Measurements from ENCODE around the gene FERMT3. TPM values are rescaled to one million over a fixed set of nuclear protein-coding genes. Genes with fewer than 3 reads are reported as not detected.

FERMT3 gene
- total RNA-seq, 1 experiment from 2014 or later = 10.6 TPM

GRCh38 chr11:64201543-64201942 lies 5.0 kb upstream of the FERMT3 start:
- no peak overlapping the region for H3K14ac ChIP-seq (ENCODE audit: insufficient read depth, low read length)
- H3K18ac ChIP-seq (ENCODE audit: insufficient read length, low read depth, low read length) = no peak overlapping the region
- H2BK20ac ChIP-seq (ENCODE audit: low read depth, low read length, poor library complexity, severe bottlenecking) = no peak overlapping the region
- no peak overlapping the region for H3T11ph ChIP-seq (ENCODE audit: low read length)
- no peaks in the 10 kb centered on the region for H3K79me2 ChIP-seq (ENCODE audit: insufficient read depth, low read length)
- no peak overlapping the region for H3K4me2 ChIP-seq (ENCODE audit: insufficient read depth, insufficient read length, low read length)
- no peak overlapping the region for H4K5ac ChIP-seq (ENCODE audit: insufficient read length, low read depth, low read length)
- H2BK12ac ChIP-seq (ENCODE audit: insufficient read length, low read depth, low read length) = no peak overlapping the region
- DNase-seq = no peak
- H4K8ac ChIP-seq (replicated peaks; ENCODE audit: insufficient read length, low read depth, low read length) = no peak overlapping the region
- no peak overlapping the region for H3K27ac ChIP-seq (ENCODE audit: insufficient read length, low read depth, low read length)
- H3K9ac ChIP-seq (ENCODE audit: extremely low read depth, insufficient read length, low read length) = no peak overlapping the region
- TF ChIP-seq CTCF (conservative IDR thresholded peaks at IDR 0.05) = no peak
- no peaks in the 10 kb centered on the region for H3K4me1 ChIP-seq (ENCODE audit: insufficient read depth, low read length)
- peaks cover 13 to 14% of the 10 kb centered on the region in 2 experiments for H3K4me1 Mint-ChIP-seq
- no peaks in the 10 kb centered on the region for H3K27me3 ChIP-seq (ENCODE audit: insufficient read depth, low read length)
- no peaks in the 10 kb centered on the region for H3K9me3 ChIP-seq (ENCODE audit: control insufficient read depth, low read depth, low read length)
- H2BK15ac ChIP-seq (ENCODE audit: low read depth, low read length) = no peak overlapping the region
- no peak overlapping the region for H3K4me3 Mint-ChIP-seq
- no peak overlapping the region for H3K27ac Mint-ChIP-seq
- H2AFZ ChIP-seq (ENCODE audit: low read length) = no peak overlapping the region
- H4K91ac ChIP-seq (ENCODE audit: insufficient read length, low read depth, low read length) = no peak overlapping the region
- H3K27me3 Mint-ChIP-seq (ENCODE audit: low read depth) = no peaks in the 10 kb centered on the region
- WGBS (ENCODE audit: extremely low coverage, insufficient read length, low lambda C conversion rate) = no CpG with 5 or more reads among the region's 3 CpGs
- H3K23ac ChIP-seq (ENCODE audit: insufficient read length, low read depth, low read length) = no peak overlapping the region
- H3K23me2 ChIP-seq (ENCODE audit: insufficient read length, low read depth, low read length, poor library complexity, severe bottlenecking) = no peaks in the 10 kb centered on the region
- H3K79me1 ChIP-seq (ENCODE audit: insufficient read depth, low read depth, low read length, poor library complexity, severe bottlenecking) = no peaks in the 10 kb centered on the region
- no peaks in the 10 kb centered on the region; a peak in 1 of 5 replicates for H3K9me3 Mint-ChIP-seq
- no peak overlapping the region for H2BK5ac ChIP-seq (ENCODE audit: insufficient read length, low read length)
- H4K20me1 ChIP-seq (ENCODE audit: control insufficient read depth, insufficient read depth, insufficient read length) = no peaks in the 10 kb centered on the region
- no peak overlapping the region for H3K4ac ChIP-seq (ENCODE audit: low read depth, low read length)
- H3K36me3 Mint-ChIP-seq (ENCODE audit: insufficient read depth in 1 of 3, low read depth in 3 of 3) = peaks cover 57 to 95% (median 89%) of the 10 kb centered on the region in 3 experiments; a peak in 6 of 7 replicates
- H2AK5ac ChIP-seq (ENCODE audit: insufficient read length, low read length) = no peak overlapping the region
- no peak overlapping the region for H2BK120ac ChIP-seq (ENCODE audit: low read depth, low read length, poor library complexity, severe bottlenecking)
- H3K56ac ChIP-seq (ENCODE audit: insufficient read length, low read depth, low read length) = no peak overlapping the region
